NOMO-1 (cell line): ENCODE measurements around the gene DDO.

Experiments
- DNase-seq, 2 experiments: peaks; one replicate each; lab custom pipeline; 2025; ENCODE audit not compliant: unreplicated experiment in 2 of 2; lab: John Stamatoyannopoulos, UW

The DDO gene

DNA sequence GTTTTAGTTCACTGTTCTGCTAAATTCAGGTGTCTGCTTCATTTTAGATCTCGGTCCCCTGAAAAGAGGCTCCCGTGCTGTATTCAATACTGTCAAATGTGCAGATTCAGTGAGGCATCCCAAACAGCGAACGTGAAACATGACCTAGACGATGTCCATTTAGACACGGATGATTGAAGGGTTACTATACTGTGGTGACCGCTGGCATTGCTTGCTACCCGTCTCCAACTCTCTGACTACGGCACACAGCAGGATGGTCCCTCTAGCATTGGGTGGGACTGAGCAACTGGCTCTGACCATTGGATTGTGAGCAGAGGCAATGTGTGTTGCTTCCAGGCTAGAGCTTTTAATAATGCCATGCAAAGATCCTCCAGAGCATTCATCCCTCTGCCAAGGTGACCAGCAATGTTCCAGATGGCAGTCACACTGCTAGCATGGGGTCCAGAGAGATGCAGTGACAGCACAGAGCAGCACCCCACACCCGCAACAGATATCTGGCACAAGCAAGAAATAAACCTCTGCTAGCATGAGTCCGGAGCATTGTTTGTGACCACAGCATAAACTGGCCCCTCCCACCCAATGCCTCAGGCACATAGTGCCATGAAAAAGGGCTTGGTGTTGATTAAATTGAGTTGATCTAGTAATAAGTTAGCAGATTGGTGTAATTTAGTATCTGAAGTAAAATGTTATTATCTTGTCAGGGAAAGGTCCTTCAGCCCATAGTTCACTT lies 66.2 kb downstream of the DDO start:
- DNase-seq = no peak

DNA sequence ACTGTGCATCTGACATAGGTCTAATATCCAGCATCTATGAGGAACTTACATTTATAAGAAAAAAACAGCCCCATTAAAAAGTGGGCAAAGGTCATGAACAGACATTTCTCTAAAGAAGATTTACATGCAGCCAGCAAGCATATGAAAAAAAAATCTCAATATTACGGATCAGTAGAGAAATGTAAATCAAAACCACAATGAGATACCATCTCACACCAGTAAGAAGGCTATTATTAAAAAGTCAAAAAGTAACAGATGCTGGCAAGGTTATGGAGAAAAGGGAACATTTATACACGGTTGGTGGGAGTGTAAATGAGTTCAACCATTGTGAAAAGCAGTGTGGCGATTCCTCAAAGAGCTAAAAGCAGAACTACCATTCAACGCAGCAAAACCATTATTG lies 70.3 kb downstream of the DDO start:
- peak; percentile 13 to 35 for DNase-seq

- no peak for DNase-seq
These were observed 72.6 kb downstream of the DDO start for GRCh38 chr6:110342759-110343158.
